Loucy (cell line): ENCODE data around the gene DENND10.

Experiments used
- H2AFZ ChIP-seq: fragments of 200-600 bp; sonication (generic); 2 replicates; pipeline ENCODE4 v1.6.0; 2016; ENCODE audit warnings: antibody characterized with exemption, mild to moderate bottlenecking, low read length, moderate library complexity
- H3F3A ChIP-seq: fragments of 200-600 bp; 2 replicates; pipeline ENCODE4 v1.6.0; 2016; ENCODE audit warnings: antibody characterized with exemption, low read depth, mild to moderate bottlenecking
- H3K27me3 ChIP-seq: fragments of 200-600 bp; sonication (generic); 2 replicates; pipeline ENCODE4 v1.6.1; 2014; ENCODE audit warnings: low read length, mild to moderate bottlenecking; ENCODE audit not compliant: insufficient read depth, poor library complexity, severe bottlenecking
- H3K36me3 ChIP-seq: fragments of 200-600 bp; sonication (generic); 2 replicates; pipeline ENCODE4 v1.6.1; 2016; ENCODE audit warnings: low read length; ENCODE audit not compliant: insufficient read depth
- H3K4me1 ChIP-seq: fragments of 200-600 bp; sonication (generic); 2 replicates; pipeline ENCODE4 v1.5.1; 2014; ENCODE audit warnings: low read length, mild to moderate bottlenecking; ENCODE audit not compliant: insufficient read depth, poor library complexity, severe bottlenecking
- H3K4me2 ChIP-seq: fragments of 200-600 bp; sonication (generic); 2 replicates; pipeline ENCODE4 v1.6.0; 2014; ENCODE audit warnings: antibody characterized with exemption, low read length, low read depth, mild to moderate bottlenecking; ENCODE audit not compliant: poor library complexity, severe bottlenecking
- H3K4me3 ChIP-seq: fragments of 200-600 bp; sonication (generic); 2 replicates; pipeline ENCODE4 v1.5.1; 2014; ENCODE audit warnings: low read length, mild to moderate bottlenecking, mixed read lengths; ENCODE audit not compliant: poor library complexity, severe bottlenecking
- H3K79me2 ChIP-seq: fragments of 200-600 bp; sonication (generic); 2 replicates; pipeline ENCODE4 v1.6.1; 2014; ENCODE audit warnings: low read length; ENCODE audit not compliant: insufficient read depth
- H3K9ac ChIP-seq: fragments of 200-600 bp; sonication (generic); 2 replicates; pipeline ENCODE4 v1.6.0; 2014; ENCODE audit warnings: mild to moderate bottlenecking, low read depth, low read length, moderate library complexity; ENCODE audit not compliant: poor library complexity, severe bottlenecking
- H3K9me2 ChIP-seq: fragments of 200-600 bp; sonication (generic); replicated peaks from 2 replicates; pipeline ENCODE4 v1.6.1; 2016; ENCODE audit warnings: low read depth, low read length, mixed read lengths
- H3K9me3 ChIP-seq: fragments of 200-600 bp; sonication (generic); 2 replicates; pipeline ENCODE4 v1.6.1; 2014; ENCODE audit warnings: mild to moderate bottlenecking, antibody characterized with exemption, low read length, low read depth; ENCODE audit not compliant: insufficient read depth
- H4K20me1 ChIP-seq: fragments of 200-600 bp; sonication (generic); 2 replicates; pipeline ENCODE4 v1.6.0; 2014; ENCODE audit warnings: antibody characterized with exemption, low read length, mild to moderate bottlenecking; ENCODE audit not compliant: insufficient read depth, poor library complexity, severe bottlenecking
- EZH2phosphoT487 ChIP-seq: fragments of 200-600 bp; IDR thresholded peaks from 2 replicates; pipeline ENCODE4 v1.6.1; 2018; ENCODE audit warnings: antibody characterized with exemption, mild to moderate bottlenecking, moderate library complexity, borderline replicate concordance
- TF ChIP-seq, protein P1 (sequence below): fragments of 200-600 bp; sonication (generic); conservative IDR thresholded peaks from 2 replicates; pipeline ENCODE4 v1.5.1; 2014; ENCODE audit warnings: mild to moderate bottlenecking, antibody characterized with exemption, low read length

Gene DENND10

GRCh38 chr10:119133949-119134348 lies 30.0 kb downstream of the DENND10 start:
- Histone ChIP-seq H2AFZ (no peak overlapping the region), H3K9me2 (no peaks in the 10 kb centered on the region), H3K36me3 (peaks cover 10% of the 10 kb centered on the region; the same call in 1 of the 2 replicates), H3K79me2 (no peaks in the 10 kb centered on the region), H3F3A (no peaks in the 10 kb centered on the region; the same call in 1 of the 2 replicates), H3K4me1 (peaks cover 29% of the 10 kb centered on the region), H3K9ac (no peak overlapping the region), H4K20me1 (no peaks in the 10 kb centered on the region), H3K4me3 (no peak overlapping the region), H3K4me2 (no peak overlapping the region), H3K27me3 (no peaks in the 10 kb centered on the region), H3K9me3 (no peaks in the 10 kb centered on the region)
- TF ChIP-seq, protein P1, sequence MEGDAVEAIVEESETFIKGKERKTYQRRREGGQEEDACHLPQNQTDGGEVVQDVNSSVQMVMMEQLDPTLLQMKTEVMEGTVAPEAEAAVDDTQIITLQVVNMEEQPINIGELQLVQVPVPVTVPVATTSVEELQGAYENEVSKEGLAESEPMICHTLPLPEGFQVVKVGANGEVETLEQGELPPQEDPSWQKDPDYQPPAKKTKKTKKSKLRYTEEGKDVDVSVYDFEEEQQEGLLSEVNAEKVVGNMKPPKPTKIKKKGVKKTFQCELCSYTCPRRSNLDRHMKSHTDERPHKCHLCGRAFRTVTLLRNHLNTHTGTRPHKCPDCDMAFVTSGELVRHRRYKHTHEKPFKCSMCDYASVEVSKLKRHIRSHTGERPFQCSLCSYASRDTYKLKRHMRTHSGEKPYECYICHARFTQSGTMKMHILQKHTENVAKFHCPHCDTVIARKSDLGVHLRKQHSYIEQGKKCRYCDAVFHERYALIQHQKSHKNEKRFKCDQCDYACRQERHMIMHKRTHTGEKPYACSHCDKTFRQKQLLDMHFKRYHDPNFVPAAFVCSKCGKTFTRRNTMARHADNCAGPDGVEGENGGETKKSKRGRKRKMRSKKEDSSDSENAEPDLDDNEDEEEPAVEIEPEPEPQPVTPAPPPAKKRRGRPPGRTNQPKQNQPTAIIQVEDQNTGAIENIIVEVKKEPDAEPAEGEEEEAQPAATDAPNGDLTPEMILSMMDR = no peak
- TF ChIP-seq EZH2phosphoT487 = no peak

DNA sequence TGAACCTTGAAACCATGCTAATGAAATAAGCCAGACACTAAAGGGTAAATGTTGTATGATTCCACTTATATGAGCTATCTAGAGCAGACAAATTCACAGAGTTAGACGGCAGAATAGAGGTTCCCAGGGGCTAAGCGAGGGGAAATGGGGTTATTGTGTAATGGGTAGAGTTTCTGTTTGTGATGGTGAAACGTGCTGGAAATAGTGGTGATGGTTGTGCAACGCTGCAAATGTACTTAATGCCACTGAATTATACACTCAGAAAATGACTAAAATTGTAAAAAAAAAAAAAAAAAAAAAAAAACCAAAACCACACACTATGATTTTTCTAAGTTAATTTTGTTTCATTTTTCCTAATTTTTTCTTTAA lies 31.6 kb downstream of the DENND10 start:
- no peaks in the 10 kb centered on the region for H3K9me2 ChIP-seq
- H4K20me1 ChIP-seq = no peaks in the 10 kb centered on the region
- H3K4me2 ChIP-seq = no peak overlapping the region
- H3K36me3 ChIP-seq = peaks cover 10% of the 10 kb centered on the region; the same call in 1 of the 2 replicates
- no peaks in the 10 kb centered on the region for H3K27me3 ChIP-seq
- no peaks in the 10 kb centered on the region for H3K79me2 ChIP-seq
- no peaks in the 10 kb centered on the region; the same call in 1 of the 2 replicates for H3F3A ChIP-seq
- H3K4me3 ChIP-seq = no peak overlapping the region
- TF ChIP-seq, protein P1 = no peak
- no peak for TF ChIP-seq EZH2phosphoT487
- peaks cover 27% of the 10 kb centered on the region for H3K4me1 ChIP-seq
- no peak overlapping the region for H3K9ac ChIP-seq
- no peaks in the 10 kb centered on the region for H3K9me3 ChIP-seq
- no peak overlapping the region for H2AFZ ChIP-seq

GRCh38 chr10:119136084-119136483 lies 32.2 kb downstream of the DENND10 start:
- TF ChIP-seq EZH2phosphoT487 = no peak
- TF ChIP-seq, protein P1 = no peak
- H3K36me3 ChIP-seq = peaks cover 10% of the 10 kb centered on the region; the same call in 1 of the 2 replicates
- H3K4me3 ChIP-seq = no peak overlapping the region
- H4K20me1 ChIP-seq = no peaks in the 10 kb centered on the region
- H3K4me1 ChIP-seq = peaks cover 21% of the 10 kb centered on the region
- H3F3A ChIP-seq = no peaks in the 10 kb centered on the region; the same call in 1 of the 2 replicates
- H3K79me2 ChIP-seq = no peaks in the 10 kb centered on the region
- H3K9me3 ChIP-seq = no peaks in the 10 kb centered on the region
- no peak overlapping the region for H2AFZ ChIP-seq
- no peaks in the 10 kb centered on the region for H3K27me3 ChIP-seq
- no peak overlapping the region for H3K9ac ChIP-seq
- H3K4me2 ChIP-seq = no peak overlapping the region
- no peaks in the 10 kb centered on the region for H3K9me2 ChIP-seq
